ENCODE results near the gene MORF4L2. TPM values are rescaled to one million over a fixed set of nuclear protein-coding genes. Genes with fewer than 3 reads are reported as not detected.

MORF4L2 gene
- total RNA-seq, 3 donors from 2014 or later = 140 to 183 (median 181) TPM

GRCh38 chrX:103628386-103629317 is 57.8 kb downstream of the MORF4L2 start, which contains the start of gene TCEAL1:
Gene TCEAL1 (plus strand): TSS chrX:103628975. CDS start chrX:103629917, 942 bp downstream.
- TF ChIP-seq CTCF (IDR thresholded peaks at IDR 0.05) = no peak
- Histone ChIP-seq H3K9me3 (no peaks in the 10 kb centered on the region), H3K4me1 (ENCODE audit: low read depth) (no peaks in the 10 kb centered on the region), H3K4me3 (peak within 1 kb of the TSS; percentile 22), H3K36me3 (ENCODE audit: low read depth) (no peaks in the 10 kb centered on the region)
- intact Hi-C loops (cut with DNase I, micrococcal nuclease) = no loop called here
- DNase-seq (peak; percentile 71 to 82 (median 79)), ATAC-seq (peak; percentile 77)

- H3K36me3 ChIP-seq (ENCODE audit: low read depth) = no peaks in the 10 kb centered on the region
- no peak for ATAC-seq
Measured at GRCh38 chrX:103626855-103627254, 59.6 kb downstream of the MORF4L2 start.

More at GRCh38 chrX:103626855-103627254, 59.6 kb downstream of the MORF4L2 start:
- H3K4me3 ChIP-seq = no peak overlapping the region
- no peak for DNase-seq
- H3K9me3 ChIP-seq = no peaks in the 10 kb centered on the region
- intact Hi-C loops (cut with DNase I, micrococcal nuclease) = no loop called here
- no peak for TF ChIP-seq CTCF (IDR thresholded peaks at IDR 0.05)
- H3K4me1 ChIP-seq (ENCODE audit: low read depth) = no peaks in the 10 kb centered on the region

Other genes starting within 250 kb of the MORF4L2 start
- gene RAB40A, start 167.2 kb downstream of the MORF4L2 start, total RNA-seq = under 1 TPM in 2 of 3 donors, not detected in 1; 0.17 to 0.28 TPM
- 10 to 100 TPM in 2 of 3 donors, 1 to 10 TPM in 1; 8.7 to 68.0 (median 28.6) TPM for gene TCEAL4, start 101.2 kb downstream of the MORF4L2 start, total RNA-seq
- gene TCEAL3, start 78.7 kb downstream of the MORF4L2 start, total RNA-seq = 10 to 100 TPM in 1 of 3 donors, 1 to 10 TPM in 2; 3.3 to 29.7 (median 9.6) TPM
- 10 to 100 TPM in 2 of 3 donors, 1 to 10 TPM in 1; 7.2 to 44.0 (median 19.3) TPM for gene TCEAL1, start 57.7 kb downstream of the MORF4L2 start, total RNA-seq
- under 1 TPM in 1 of 3 donors, not detected in 2; 0.43 TPM for gene TMEM31, start 24.2 kb upstream of the MORF4L2 start, total RNA-seq
- 10 to 100 TPM in 1 of 3 donors, 1 to 10 TPM in 2; 3.7 to 65.0 (median 4.9) TPM for gene PLP1, start 90.1 kb upstream of the MORF4L2 start, total RNA-seq
- 1 to 10 TPM in 1 of 3 donors, under 1 TPM in 2; 0.69 to 8.0 (median 0.82) TPM for gene RAB9B, start 145.6 kb upstream of the MORF4L2 start, total RNA-seq